ENCODE measurements around the gene OVCH2. TPM values are rescaled to one million over a fixed set of nuclear protein-coding genes. Genes with fewer than 3 reads are reported as not detected.

Gene OVCH2
- total RNA-seq, 2 donors from 2014 or later, result not detected

GRCh38 chr11:7672960-7673723 lies 33.1 kb downstream of the OVCH2 start, which contains the start of gene CYB5R2:
TSS of gene CYB5R2 (minus strand) at chr11:7673500. CDS start at chr11:7672825, 675 bp downstream.
- ATAC-seq (peak; percentile 87), DNase-seq (peak; percentile 71 to 80 (median 74))
- Histone ChIP-seq H3K36me3 (replicated peaks in 1 of 2; ENCODE audit: insufficient read depth in 1 of 2, low read depth in 2 of 2) (no peaks in the 10 kb centered on the region), H3K4me3 (peak within 1 kb of the TSS; percentile 4 to 40), H3K4me1 (peaks cover 18% of the 10 kb centered on the region), H3K27me3 (no peaks in the 10 kb centered on the region), H3K9me3 (no peaks in the 10 kb centered on the region), H3K27ac (no peak within 1 kb of the TSS)
- no peak for TF ChIP-seq CTCF (IDR thresholded peaks at IDR 0.05)
- peak; percentile 12 to 26 (median 23) for TF ChIP-seq POLR2A (IDR thresholded peaks at IDR 0.05)
- 13 to 17% methylated on average over 17 to 32 of the region's 40 CpGs for WGBS, 2 donors
- intact Hi-C loops (cut with DNase I), result no loop called here

GRCh38 chr11:7672276-7672959 lies 33.9 kb downstream of the OVCH2 start:
- peaks cover 18% of the 10 kb centered on the region for H3K4me1 ChIP-seq
- no peak for DNase-seq
- intact Hi-C loops (cut with DNase I), result no loop called here
- TF ChIP-seq POLR2A (IDR thresholded peaks at IDR 0.05) (no peak), CTCF (IDR thresholded peaks at IDR 0.05) (no peak)
- H3K27ac ChIP-seq, result no peak overlapping the region
- H3K27me3 ChIP-seq, result no peaks in the 10 kb centered on the region
- WGBS, 2 donors, result 93 to 96% methylated on average over 14 to 16 of the region's 16 CpGs
- no peak for ATAC-seq
- no peak overlapping the region for H3K4me3 ChIP-seq
- H3K9me3 ChIP-seq, result no peaks in the 10 kb centered on the region
- H3K36me3 ChIP-seq (replicated peaks in 1 of 2; ENCODE audit: insufficient read depth in 1 of 2, low read depth in 2 of 2), result no peaks in the 10 kb centered on the region

- no peak for TF ChIP-seq CTCF (IDR thresholded peaks at IDR 0.05)
- no peak for TF ChIP-seq POLR2A (IDR thresholded peaks at IDR 0.05)
- Histone ChIP-seq H3K27ac (no peak overlapping the region), H3K27me3 (no peaks in the 10 kb centered on the region), H3K36me3 (replicated peaks in 1 of 2; ENCODE audit: insufficient read depth in 1 of 2, low read depth in 2 of 2) (no peaks in the 10 kb centered on the region), H3K9me3 (no peaks in the 10 kb centered on the region), H3K4me3 (no peak overlapping the region), H3K4me1 (peaks cover 18% of the 10 kb centered on the region)
- intact Hi-C loops (cut with DNase I), result no loop called here
- ATAC-seq, result no peak
- WGBS, 2 donors, result 42 to 46% methylated on average over 9 to 10 of the region's 10 CpGs
- DNase-seq, result peak in 2 of 4 donors; percentile 39 to 46
Observed at GRCh38 chr11:7671347-7672215, 34.7 kb downstream of the OVCH2 start.

GRCh38 chr11:7670641-7671040 lies 35.6 kb downstream of the OVCH2 start:
- ATAC-seq, result no peak
- no peaks in the 10 kb centered on the region for H3K27me3 ChIP-seq
- WGBS, 2 donors, result 71 to 72% methylated on average over 4 of the region's 4 CpGs
- intact Hi-C loops (cut with DNase I), result no loop called here
- no peaks in the 10 kb centered on the region for H3K9me3 ChIP-seq
- peaks cover 19% of the 10 kb centered on the region for H3K4me1 ChIP-seq
- no peak overlapping the region for H3K4me3 ChIP-seq
- DNase-seq, result no peak
- no peak for TF ChIP-seq POLR2A (IDR thresholded peaks at IDR 0.05)
- no peak for TF ChIP-seq CTCF (IDR thresholded peaks at IDR 0.05)
- no peaks in the 10 kb centered on the region for H3K36me3 ChIP-seq (replicated peaks in 1 of 2; ENCODE audit: insufficient read depth in 1 of 2, low read depth in 2 of 2)
- no peak overlapping the region for H3K27ac ChIP-seq
